SK-N-SH (cell line): ENCODE data around the gene MEOX1. TPM values are rescaled to one million over a fixed set of nuclear protein-coding genes. Genes with fewer than 3 reads are reported as not detected.

Experiments
- CTCF ChIA-PET: fragments of 300-600, 350-600 bp; formaldehyde crosslinking; extraction: SDS; loops from one replicate; lab custom pipeline; 2021; lab: Yijun Ruan, JAX
- POLR2A ChIA-PET: fragments of 350-600 bp; sonication (Branson Sonifier 250); formaldehyde crosslinking; extraction: SDS; loops from one replicate; lab custom pipeline; 2020; ENCODE audit warnings: antibody characterized with exemption, inconsistent platforms; lab: Yijun Ruan, JAX
- DNase-seq: peaks from one replicate; pipeline ENCODE4 v3.0.0; 2012
- H2AFZ ChIP-seq: fragments of 200-600 bp; sonication (generic); 2 replicates; pipeline ENCODE4 v1.8.1; 2016; ENCODE audit warnings: antibody characterized with exemption, mild to moderate bottlenecking, low read depth
- H3F3A ChIP-seq: fragments of 200-600 bp; sonication (generic); replicated peaks from 2 replicates; pipeline ENCODE3; 2016; ENCODE audit warnings: antibody characterized with exemption, mild to moderate bottlenecking; ENCODE audit not compliant: insufficient read depth
- H3K27ac ChIP-seq, 2 experiments: fragments of 200-500 bp in 1 of 2; fragments of 200-600 bp in 1 of 2; sonication (Bioruptor generic) in 1 of 2; sonication (generic), shearing (Covaris generic) in 1 of 2; 2 replicates each; pipeline versions ENCODE4 v1.5.1 to v1.6.1; 2014 to 2016; ENCODE audit warnings: low read depth in 2 of 2, inconsistent platforms in 1 of 2, low read length in 1 of 2, mild to moderate bottlenecking in 1 of 2, mixed read lengths in 1 of 2
- H3K27me3 ChIP-seq: fragments of 200-600 bp; sonication (generic), shearing (Covaris generic); 2 replicates; pipeline ENCODE4 v1.6.1; 2016; ENCODE audit warnings: mixed run types; ENCODE audit not compliant: insufficient read depth
- H3K36me3 ChIP-seq, 2 experiments: fragments of 200-500 bp in 1 of 2; fragments of 200-600 bp in 1 of 2; sonication (Bioruptor generic) in 1 of 2; sonication (generic) in 1 of 2; replicated peaks in 1 of 2; 2 replicates each; pipeline versions ENCODE3 to v1.5.1; 2014 to 2016; ENCODE audit warnings: low read length in 1 of 2, mild to moderate bottlenecking in 1 of 2; ENCODE audit not compliant: insufficient read depth in 2 of 2, control insufficient read depth in 1 of 2
- H3K4me1 ChIP-seq, 2 experiments: fragments of 200-500 bp in 1 of 2; fragments of 200-600 bp in 1 of 2; sonication (Bioruptor generic) in 1 of 2; sonication (generic), shearing (Covaris generic) in 1 of 2; 2 replicates each; pipeline versions ENCODE4 v1.5.1 to v1.6.1; 2014 to 2016; ENCODE audit warnings: low read depth in 1 of 2, low read length in 1 of 2, mixed run types in 1 of 2; ENCODE audit not compliant: insufficient read depth in 2 of 2, control insufficient read depth in 1 of 2
- H3K4me2 ChIP-seq: fragments of 200-600 bp; sonication (generic), shearing (Covaris generic); 2 replicates; pipeline ENCODE4 v1.6.1; 2017; ENCODE audit warnings: mixed run types
- H3K4me3 ChIP-seq, 2 experiments: fragments of 200-500 bp in 1 of 2; fragments of 200-600 bp in 1 of 2; sonication (Bioruptor generic) in 1 of 2; sonication (generic), shearing (Covaris generic) in 1 of 2; 2 replicates each; pipeline versions ENCODE4 v1.5.1 to v1.8.1; 2014 to 2016; ENCODE audit warnings: low read depth in 2 of 2, inconsistent platforms in 1 of 2, low read length in 1 of 2, mild to moderate bottlenecking in 1 of 2, mixed read lengths in 1 of 2, moderate library complexity in 1 of 2
- H3K79me2 ChIP-seq: fragments of 200-600 bp; sonication (generic); 2 replicates; pipeline ENCODE4 v1.8.1; 2017; ENCODE audit warnings: mild to moderate bottlenecking; ENCODE audit not compliant: insufficient read depth
- H3K9ac ChIP-seq: fragments of 200-600 bp; sonication (generic); 2 replicates; pipeline ENCODE4 v1.6.1; 2017; ENCODE audit warnings: mixed run types
- H3K9me2 ChIP-seq: fragments of 200-600 bp; sonication (generic); 2 replicates; pipeline ENCODE4 v1.6.1; 2017; ENCODE audit warnings: mixed run types
- H3K9me3 ChIP-seq: fragments of 200-600 bp; sonication (generic); 2 replicates; pipeline ENCODE4 v1.6.1; 2017; ENCODE audit warnings: mixed run types, mild to moderate bottlenecking, moderate library complexity
- H4K20me1 ChIP-seq: fragments of 200-600 bp; sonication (generic); 2 replicates; pipeline ENCODE4 v1.6.1; 2017; ENCODE audit warnings: mild to moderate bottlenecking, mixed run types; ENCODE audit not compliant: insufficient read depth
- CHD2 ChIP-seq: fragments of 150-350 bp; IDR thresholded peaks from 2 replicates; pipeline ENCODE4 v1.6.1; 2018; ENCODE audit warnings: low read length; ENCODE audit not compliant: partially characterized antibody
- CTCF ChIP-seq: fragments of 200-600 bp; sonication (generic); IDR thresholded peaks from 2 replicates; pipeline ENCODE4 v1.6.1; 2017; ENCODE audit warnings: antibody characterized with exemption, mild to moderate bottlenecking, moderate library complexity
- FOXJ3 ChIP-seq: sonication (generic); formaldehyde crosslinking; IDR thresholded peaks from 2 replicates; pipeline ENCODE4 v1.5.1; 2020; ENCODE audit warnings: mild to moderate bottlenecking, missing genetic modification reagents
- GABPA ChIP-seq: IDR thresholded peaks from 2 replicates; pipeline ENCODE4 v1.4.0; 2012; ENCODE audit warnings: low read depth, mild to moderate bottlenecking
- IRF3 ChIP-seq: fragments of 150-350 bp; IDR thresholded peaks from 2 replicates; pipeline ENCODE4 v1.6.1; 2016; ENCODE audit warnings: mild to moderate bottlenecking, low read depth, low read length
- JUND ChIP-seq: IDR thresholded peaks from 2 replicates; pipeline ENCODE4 v1.4.0; 2012
- NFIC ChIP-seq: IDR thresholded peaks from 2 replicates; pipeline ENCODE4 v1.4.0; 2012; ENCODE audit warnings: borderline replicate concordance
- NRF1 ChIP-seq: IDR thresholded peaks from 2 replicates; pipeline ENCODE4 v1.6.1; 2012; ENCODE audit warnings: low read depth, mild to moderate bottlenecking, low read length
- POLR2AphosphoS5 ChIP-seq: IDR thresholded peaks from 2 replicates; pipeline ENCODE4 v1.6.1; 2012; ENCODE audit warnings: low read depth, low read length
- RAD21 ChIP-seq: IDR thresholded peaks from 2 replicates; pipeline ENCODE4 v1.6.1; 2012; ENCODE audit warnings: mild to moderate bottlenecking, low read length
- RCOR1 ChIP-seq: fragments of 150-350 bp; IDR thresholded peaks from 2 replicates; pipeline ENCODE4 v1.6.1; 2017; ENCODE audit warnings: antibody characterized with exemption, low read length
- RFX5 ChIP-seq: IDR thresholded peaks from 2 replicates; pipeline ENCODE4 v1.6.1; 2012; ENCODE audit warnings: mild to moderate bottlenecking, improper control_type of control experiment, low read length
- RXRA ChIP-seq: IDR thresholded peaks from 2 replicates; pipeline ENCODE4 v1.4.0; 2012; ENCODE audit warnings: low read depth, mild to moderate bottlenecking, borderline replicate concordance
- SMC3 ChIP-seq: IDR thresholded peaks from 2 replicates; pipeline ENCODE4 v1.6.1; 2012; ENCODE audit warnings: low read depth, low read length, improper control_type of control experiment
- TAF1 ChIP-seq: IDR thresholded peaks from 2 replicates; pipeline ENCODE4 v1.6.1; 2012; ENCODE audit warnings: low read depth, mild to moderate bottlenecking, low read length, moderate library complexity, borderline replicate concordance
- USF1 ChIP-seq: IDR thresholded peaks from 2 replicates; pipeline ENCODE4 v1.4.0; 2012; ENCODE audit warnings: low read depth, borderline replicate concordance
- YY1 ChIP-seq: IDR thresholded peaks from 2 replicates; pipeline ENCODE4 v1.4.0; 2012; ENCODE audit warnings: low read depth, mild to moderate bottlenecking
- whole genome bisulfite sequencing: methylation state at CpG from one replicate; pipeline ENCODE4 v1.1.6; 2017; ENCODE audit warnings: low lambda C conversion rate; 5-methylcytosine and 5-hydroxymethylcytosine counted together
- polyA plus RNA-seq, 3 experiments: library from polyadenylated mRNA; depleted of rRNA; stranded (reverse); fragments of >200 nt; gene quantifications; 2 replicates each; pipeline ENCODE4 v1.2.3, GENCODE V29; 2012

Gene MEOX1
- polyA plus RNA-seq, 1 of the 3 experiments (the other 2 are of a cell fraction), result 0.05 TPM

- CTCF ChIA-PET, result interaction anchor here (0.6 to 9.3 kb wide), 32 partner anchors 9 to 306 kb away, joined by 3 to 123 read pairs (median 4); partner anchors contain the start of genes CD300LG, CFAP97D1 and DUSP3
- H2AFZ ChIP-seq, result peak overlapping the region; percentile 69
- no peaks in the 10 kb centered on the region for H3K79me2 ChIP-seq
- H3K4me3 ChIP-seq, result peak overlapping the region in 1 of 2 experiments; percentile 39; a peak in 1 of 4 replicates
- peaks cover 5 to 7% of the 10 kb centered on the region in 2 experiments; a peak in 2 of 4 replicates for H3K4me1 ChIP-seq
- TF ChIP-seq RFX5, result no peak
- TF ChIP-seq CTCF, result peak; percentile 96
- no peak for TF ChIP-seq JUND
- TF ChIP-seq NRF1, result no peak
- no peak for TF ChIP-seq GABPA
- peak; percentile 35; the same call in 1 of the 2 replicates for TF ChIP-seq RCOR1
- peak; percentile 99 for TF ChIP-seq SMC3
- TF ChIP-seq FOXJ3, result no peak
- peak; percentile 99 for TF ChIP-seq RAD21
- TF ChIP-seq CHD2, result peak; percentile 63
- no peak for TF ChIP-seq YY1
- TF ChIP-seq IRF3, result no peak
- DNase-seq, result peak; percentile 86
- POLR2A ChIA-PET, result interaction anchor here (0.7 kb wide), 1 partner anchor 71 kb away, joined by 4 read pairs; no protein-coding TSS in a partner anchor
- no peaks in the 10 kb centered on the region for H3K36me3 ChIP-seq
- no peak overlapping the region for H3K4me2 ChIP-seq
- no peaks in the 10 kb centered on the region for H4K20me1 ChIP-seq
- H3F3A ChIP-seq, result peaks cover 3% of the 10 kb centered on the region
- no peaks in the 10 kb centered on the region for H3K9me3 ChIP-seq
- WGBS, result 27% methylated on average over 11 of the region's 11 CpGs
- no peaks in the 10 kb centered on the region for H3K27me3 ChIP-seq
- H3K9me2 ChIP-seq, result no peaks in the 10 kb centered on the region
- no peak overlapping the region for H3K27ac ChIP-seq
- H3K9ac ChIP-seq, result no peak overlapping the region
These were observed 32.6 kb upstream of the MEOX1 start for GRCh38 chr17:43694081-43694870.

GRCh38 chr17:43691317-43691693 lies 29.6 kb upstream of the MEOX1 start:
- Histone ChIP-seq H3K4me3 (no peak overlapping the region), H3K4me1 (peaks cover 2 to 5% of the 10 kb centered on the region in 2 experiments; a peak in 1 of 4 replicates), H3K27me3 (no peaks in the 10 kb centered on the region), H3K9me2 (no peaks in the 10 kb centered on the region), H4K20me1 (no peaks in the 10 kb centered on the region), H3K27ac (no peak overlapping the region), H3K36me3 (no peaks in the 10 kb centered on the region), H3K9me3 (no peaks in the 10 kb centered on the region), H3K79me2 (no peaks in the 10 kb centered on the region), H3K4me2 (no peak overlapping the region), H2AFZ (no peak overlapping the region), H3K9ac (no peak overlapping the region), H3F3A (no peaks in the 10 kb centered on the region)
- CTCF ChIA-PET, result interaction anchor here (1.0 to 9.3 kb wide), 5 partner anchors 19 to 118 kb away, joined by 3 to 123 read pairs (median 6); no protein-coding TSS in a partner anchor
- DNase-seq, result no peak
- POLR2A ChIA-PET, result interaction anchor here (0.6 kb wide), 1 partner anchor 15 kb away, joined by 3 read pairs; no protein-coding TSS in a partner anchor
- WGBS, result 75% methylated on average over 6 of the region's 6 CpGs
- no peak for TF ChIP-seq TAF1
- TF ChIP-seq RCOR1, result no peak
- TF ChIP-seq JUND, result no peak
- no peak for TF ChIP-seq USF1
- TF ChIP-seq RXRA, result no peak
- TF ChIP-seq GABPA, result no peak
- TF ChIP-seq POLR2AphosphoS5, result no peak
- TF ChIP-seq NFIC, result no peak
